Chondrocyte (in vitro differentiated cells): Measurements from ENCODE around the gene AFAP1L2. TPM values are rescaled to one million over a fixed set of nuclear protein-coding genes. Genes with fewer than 3 reads are reported as not detected.

ENCODE experiments used
- DNase-seq: peaks from one replicate; pipeline ENCODE4 v3.0.0; 2021; ENCODE audit warnings: mixed read lengths, low spot score
- H3K27ac Mint-ChIP-seq: one replicate; pipeline ENCODE4 v1.8.0; 2021; ENCODE audit warnings: mild to moderate bottlenecking, moderate library complexity, mixed read lengths; ENCODE audit not compliant: unreplicated experiment
- H3K27me3 Mint-ChIP-seq: 2 replicates; pipeline ENCODE4 v1.8.0; 2021; ENCODE audit warnings: low read depth, mixed read lengths
- H3K36me3 Mint-ChIP-seq: 2 replicates; pipeline ENCODE4 v1.8.0; 2021; ENCODE audit warnings: low read depth, mixed read lengths
- H3K4me1 Mint-ChIP-seq: 2 replicates; pipeline ENCODE4 v1.8.0; 2021; ENCODE audit warnings: low read depth, mild to moderate bottlenecking, mixed read lengths
- H3K4me3 Mint-ChIP-seq: one replicate; pipeline ENCODE4 v1.8.0; 2021; ENCODE audit warnings: mild to moderate bottlenecking, moderate library complexity, mixed read lengths; ENCODE audit not compliant: unreplicated experiment
- H3K9me3 Mint-ChIP-seq: 2 replicates; pipeline ENCODE4 v1.8.0; 2021; ENCODE audit warnings: low read depth, mixed read lengths
- CTCF ChIP-seq: fragments of 200-600 bp; sonication (generic); IDR thresholded peaks from 2 replicates; pipeline ENCODE4 v1.5.0; 2021; ENCODE audit warnings: antibody characterized with exemption, mild to moderate bottlenecking, moderate library complexity
- total RNA-seq: library from RNA; stranded (reverse); gene quantifications from 3 replicates; pipeline ENCODE4 v1.2.1, GENCODE V29; 2021

AFAP1L2 gene
- total RNA-seq, 1 donor from 2014 or later: 2.9 TPM

GRCh38 chr10:114260366-114260765, 143.9 kb downstream of the AFAP1L2 start:
- no peak for TF ChIP-seq CTCF
- Mint-ChIP-seq H3K27me3 (no peaks in the 10 kb centered on the region), H3K4me1 (peaks cover 4% of the 10 kb centered on the region), H3K36me3 (no peaks in the 10 kb centered on the region), H3K9me3 (no peaks in the 10 kb centered on the region), H3K27ac (no peak overlapping the region), H3K4me3 (no peak overlapping the region)
- no peak for DNase-seq

DNA sequence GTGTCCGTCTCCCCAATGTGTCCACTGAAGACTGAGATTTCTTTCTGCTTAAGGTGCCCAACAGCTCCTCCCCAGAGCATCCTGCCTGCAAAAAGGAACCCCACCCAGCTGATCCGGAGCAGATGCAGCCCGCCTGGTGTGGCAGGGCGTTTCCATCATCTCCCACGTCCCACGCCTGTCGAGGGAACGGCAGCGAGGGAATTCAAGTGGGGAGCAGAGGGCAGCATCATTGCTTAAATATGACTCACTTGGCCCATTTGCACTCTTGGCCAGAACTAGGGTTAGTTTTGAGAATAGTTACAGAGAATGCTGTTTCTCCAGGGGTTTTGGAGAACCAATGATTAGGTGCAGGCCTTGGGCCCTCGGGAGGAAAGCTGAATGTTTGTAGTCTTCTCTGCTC, 144.5 kb downstream of the AFAP1L2 start:
- Mint-ChIP-seq H3K27me3 (no peaks in the 10 kb centered on the region), H3K4me3 (no peak overlapping the region), H3K9me3 (no peaks in the 10 kb centered on the region), H3K36me3 (no peaks in the 10 kb centered on the region), H3K4me1 (peaks cover 4% of the 10 kb centered on the region), H3K27ac (no peak overlapping the region)
- DNase-seq: no peak
- TF ChIP-seq CTCF: no peak

DNA sequence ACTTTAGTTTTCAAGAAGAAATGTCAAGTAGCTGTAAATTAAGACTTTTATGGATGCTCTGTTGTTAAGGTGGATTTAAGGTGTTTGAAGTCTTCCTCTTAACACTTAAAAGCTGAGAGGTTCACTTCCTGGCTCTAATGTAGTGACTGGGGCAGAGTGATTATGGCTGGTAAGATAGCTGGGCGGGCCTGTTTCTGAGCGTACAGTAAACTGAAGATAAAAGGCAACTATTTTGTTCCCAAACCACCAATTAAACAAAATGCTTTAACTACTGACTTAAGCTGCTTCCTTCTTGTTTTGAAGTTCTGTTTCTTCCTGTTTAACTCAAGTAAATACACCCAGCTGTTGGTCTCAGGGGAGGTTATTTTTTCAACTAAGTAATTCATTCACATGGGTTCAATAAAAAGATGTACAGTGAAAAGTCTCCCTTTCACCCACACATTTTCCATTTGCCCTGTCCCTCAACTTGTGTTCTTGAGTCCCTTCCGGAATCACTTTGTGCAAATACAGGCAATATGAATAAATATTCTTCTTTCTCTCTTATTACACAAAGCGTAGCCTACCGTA, 145.9 kb downstream of the AFAP1L2 start:
- Mint-ChIP-seq H3K27me3 (peaks cover 5% of the 10 kb centered on the region), H3K36me3 (peaks cover 1% of the 10 kb centered on the region)
- TF ChIP-seq CTCF: no peak

DNA sequence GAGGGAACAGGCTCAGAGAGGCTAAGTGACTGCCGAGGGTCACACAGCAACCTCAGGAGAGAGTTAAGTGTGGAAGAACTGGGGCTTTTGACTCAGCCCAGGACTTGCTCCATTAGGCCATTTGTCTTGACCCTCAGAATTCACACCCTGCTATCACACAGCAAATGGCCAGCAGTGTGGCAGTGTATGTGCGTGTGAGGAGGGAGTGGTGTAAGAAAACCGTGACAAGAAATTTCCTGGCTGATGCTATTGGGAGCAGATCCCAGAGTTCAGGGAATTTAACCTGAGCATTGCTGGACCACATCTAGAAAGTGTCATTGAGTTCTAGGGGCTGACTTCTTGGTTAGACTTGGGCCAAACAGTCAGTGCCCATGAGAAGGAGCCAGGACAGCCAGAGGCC, 146.8 kb downstream of the AFAP1L2 start:
- Mint-ChIP-seq H3K4me3 (no peak overlapping the region), H3K4me1 (peaks cover 4% of the 10 kb centered on the region), H3K36me3 (peaks cover 1% of the 10 kb centered on the region), H3K27me3 (peaks cover 7% of the 10 kb centered on the region), H3K27ac (no peak overlapping the region), H3K9me3 (no peaks in the 10 kb centered on the region)
- no peak for TF ChIP-seq CTCF
- DNase-seq: no peak

More for the DNA sequence above, 145.9 kb downstream of the AFAP1L2 start:
- DNase-seq: no peak
- peaks cover 4% of the 10 kb centered on the region for H3K4me1 Mint-ChIP-seq
- H3K27ac Mint-ChIP-seq: no peak overlapping the region
- H3K9me3 Mint-ChIP-seq: no peaks in the 10 kb centered on the region
- H3K4me3 Mint-ChIP-seq: no peak overlapping the region

DNA sequence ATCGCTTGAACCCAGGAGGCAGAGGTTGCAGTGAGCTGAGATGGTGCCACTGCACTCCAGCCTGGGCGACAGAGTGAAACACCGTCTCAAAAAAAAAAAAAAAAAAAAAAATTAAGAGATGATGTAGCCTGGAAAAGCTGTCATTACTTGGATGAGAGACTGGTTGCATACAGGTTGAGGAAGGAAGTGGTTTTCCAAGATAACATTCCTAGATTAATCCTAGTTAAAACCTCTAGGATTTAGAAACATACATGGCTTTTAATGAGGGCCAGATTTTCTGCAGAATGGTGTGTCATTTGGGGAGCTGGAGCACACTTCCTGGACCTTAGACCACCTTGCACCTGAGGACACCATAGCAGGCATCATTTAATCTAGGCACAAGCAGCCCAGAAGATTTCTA, 147.5 kb downstream of the AFAP1L2 start:
- peaks cover 1% of the 10 kb centered on the region for H3K36me3 Mint-ChIP-seq
- no peak for DNase-seq
- TF ChIP-seq CTCF: no peak
- H3K4me3 Mint-ChIP-seq: no peak overlapping the region
- peaks cover 4% of the 10 kb centered on the region for H3K4me1 Mint-ChIP-seq
- H3K27me3 Mint-ChIP-seq: peaks cover 7% of the 10 kb centered on the region
- H3K27ac Mint-ChIP-seq: no peak overlapping the region
- H3K9me3 Mint-ChIP-seq: no peaks in the 10 kb centered on the region
